Measurements from ENCODE around the gene EIF2B4.

GRCh38 chr2:27416151-27416550, 46.0 kb upstream of the EIF2B4 start:
- TF ChIP-seq CTCF (conservative IDR thresholded peaks at IDR 0.05; ENCODE audit: low read length), result no peak
- TF ChIP-seq EZH2phosphoT487 (IDR thresholded peaks at IDR 0.05; ENCODE audit: borderline replicate concordance, low read depth, low read length), result no peak

Data from OCI-LY7 (cell line).